ENCODE results near the gene PALD1.
A peak's percentile ranks its signal among the peaks of the same experiment; 100 is the strongest.
"Not testable (repeated sequence)": the region's sequence is repeated elsewhere in the genome, so short reads cannot be mapped to it uniquely, and the experiment has no call there.

The PALD1 gene

DNA sequence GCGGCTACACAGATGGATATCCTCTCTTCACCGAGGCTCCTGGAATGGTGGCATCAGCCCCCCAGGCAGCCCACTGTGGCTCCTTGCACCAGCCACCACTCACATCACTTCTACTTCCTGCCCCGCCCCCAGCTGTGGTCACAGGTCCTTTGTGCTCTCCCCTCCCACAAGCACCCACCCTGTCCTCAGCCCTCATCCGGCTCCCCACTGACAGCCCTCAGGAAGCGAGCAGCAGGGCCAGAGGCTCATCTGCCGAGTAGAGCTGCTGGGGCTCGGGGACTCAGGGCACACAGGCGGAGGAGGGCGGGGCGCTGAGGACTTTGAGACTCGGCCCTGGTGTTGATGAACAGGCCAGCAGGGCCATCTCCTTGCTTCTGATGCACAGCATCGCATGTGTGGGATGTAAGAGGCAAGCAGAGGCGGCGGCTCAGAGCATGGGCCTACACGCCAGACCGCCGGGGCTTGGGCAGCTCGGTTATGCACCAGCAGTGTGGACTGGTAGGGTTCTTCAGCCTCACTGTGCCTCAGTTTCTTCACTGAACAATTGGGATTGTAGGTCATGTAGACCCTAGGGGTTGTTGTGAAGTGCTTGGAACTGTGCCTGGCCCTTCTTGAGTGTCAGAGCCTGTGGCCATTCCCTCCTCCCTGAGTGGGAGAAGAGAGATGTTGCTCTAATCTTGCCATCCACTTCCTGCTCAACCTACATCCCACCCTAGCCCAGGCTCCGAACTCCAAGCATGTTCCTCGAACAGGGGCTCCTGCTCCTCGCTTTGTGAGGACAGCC is 124.3 kb downstream of the PALD1 start, which contains the start of gene PRF1:
PRF1 (minus strand) TSS at position 77 of the 784 bp plus-strand sequence. CDS start 1,839 bp downstream, outside the sequence.
- Histone ChIP-seq H3K4me3 (ENCODE audit: insufficient read depth, low read depth, low read length, poor library complexity, severe bottlenecking) (peak within 1 kb of the TSS; percentile 58), H3K9me3 (ENCODE audit: control insufficient read depth, low read length) (no peaks in the 10 kb centered on the region)

DNA sequence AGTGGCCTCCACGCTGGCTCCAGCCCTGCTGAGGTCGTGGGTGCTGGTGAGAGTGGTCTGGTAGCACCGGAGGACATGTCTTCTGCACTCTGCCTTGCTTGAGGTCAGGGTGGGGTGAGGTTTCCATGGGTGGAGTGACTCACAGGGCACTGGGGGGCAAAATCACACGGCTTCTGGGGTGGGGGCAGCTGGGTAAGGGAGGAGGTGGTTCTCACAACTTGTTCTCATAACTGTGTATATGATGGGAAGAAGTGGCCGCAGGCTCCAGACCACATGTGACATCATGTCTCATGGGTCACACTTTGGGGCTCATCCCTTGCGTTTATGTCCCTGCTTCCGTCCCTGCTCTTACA is 124.9 kb downstream of the PALD1 start:
- peaks cover 5% of the 10 kb centered on the region for H3K36me3 ChIP-seq (ENCODE audit: control insufficient read depth, insufficient read depth, low read length)
- peaks cover 28% of the 10 kb centered on the region for H3K4me1 ChIP-seq (ENCODE audit: control insufficient read depth, insufficient read depth, low read length, poor library complexity, severe bottlenecking)
- peak in 1 of 3 donors; percentile 29 for DNase-seq
- H3K4me3 ChIP-seq (ENCODE audit: insufficient read depth, low read depth, low read length, poor library complexity, severe bottlenecking), result peak overlapping the region; percentile 58
- no peaks in the 10 kb centered on the region for H3K9me3 ChIP-seq (ENCODE audit: control insufficient read depth, low read length)
- peak overlapping the region; percentile 41 for H3K27ac ChIP-seq (ENCODE audit: insufficient read depth, low read length, poor library complexity, severe bottlenecking)
- H3K27me3 ChIP-seq (replicated peaks; ENCODE audit: control insufficient read depth, insufficient read depth, low read length, poor library complexity, severe bottlenecking), result no peaks in the 10 kb centered on the region

More for the DNA sequence above, 124.3 kb downstream of the PALD1 start, which contains the start of gene PRF1:
- peak; percentile 46 to 62 (median 54) for DNase-seq
- peaks cover 11% of the 10 kb centered on the region for H3K36me3 ChIP-seq (ENCODE audit: control insufficient read depth, insufficient read depth, low read length)
- no peaks in the 10 kb centered on the region for H3K27me3 ChIP-seq (replicated peaks; ENCODE audit: control insufficient read depth, insufficient read depth, low read length, poor library complexity, severe bottlenecking)
- peaks cover 28% of the 10 kb centered on the region for H3K4me1 ChIP-seq (ENCODE audit: control insufficient read depth, insufficient read depth, low read length, poor library complexity, severe bottlenecking)
- H3K27ac ChIP-seq (ENCODE audit: insufficient read depth, low read length, poor library complexity, severe bottlenecking), result peak within 1 kb of the TSS; percentile 41

DNA sequence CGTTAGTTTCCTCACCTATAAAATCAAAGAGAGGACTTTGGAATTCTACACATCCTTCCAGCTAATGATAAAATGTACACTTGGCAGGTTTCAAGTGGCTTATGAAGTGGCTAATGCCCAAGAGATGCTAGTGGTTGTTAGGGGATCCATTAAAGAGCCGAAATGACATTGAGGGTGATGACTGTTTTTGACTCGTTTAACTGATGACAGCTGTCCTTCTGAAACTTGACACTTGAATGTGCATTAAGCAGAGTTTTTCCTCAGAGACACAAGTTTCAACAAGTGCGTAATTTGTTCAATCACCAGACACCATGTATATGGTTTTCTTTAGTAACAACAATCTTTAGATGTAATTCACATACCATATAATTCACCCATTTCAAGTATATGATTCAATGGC is 125.5 kb downstream of the PALD1 start:
- H3K27ac ChIP-seq (ENCODE audit: insufficient read depth, low read length, poor library complexity, severe bottlenecking), result no peak overlapping the region
- no peaks in the 10 kb centered on the region for H3K27me3 ChIP-seq (replicated peaks; ENCODE audit: control insufficient read depth, insufficient read depth, low read length, poor library complexity, severe bottlenecking)
- H3K36me3 ChIP-seq (ENCODE audit: control insufficient read depth, insufficient read depth, low read length), result no peaks in the 10 kb centered on the region
- peaks cover 28% of the 10 kb centered on the region for H3K4me1 ChIP-seq (ENCODE audit: control insufficient read depth, insufficient read depth, low read length, poor library complexity, severe bottlenecking)
- H3K4me3 ChIP-seq (ENCODE audit: insufficient read depth, low read depth, low read length, poor library complexity, severe bottlenecking), result no peak overlapping the region
- no peaks in the 10 kb centered on the region for H3K9me3 ChIP-seq (ENCODE audit: control insufficient read depth, low read length)
- no peak for DNase-seq

DNA sequence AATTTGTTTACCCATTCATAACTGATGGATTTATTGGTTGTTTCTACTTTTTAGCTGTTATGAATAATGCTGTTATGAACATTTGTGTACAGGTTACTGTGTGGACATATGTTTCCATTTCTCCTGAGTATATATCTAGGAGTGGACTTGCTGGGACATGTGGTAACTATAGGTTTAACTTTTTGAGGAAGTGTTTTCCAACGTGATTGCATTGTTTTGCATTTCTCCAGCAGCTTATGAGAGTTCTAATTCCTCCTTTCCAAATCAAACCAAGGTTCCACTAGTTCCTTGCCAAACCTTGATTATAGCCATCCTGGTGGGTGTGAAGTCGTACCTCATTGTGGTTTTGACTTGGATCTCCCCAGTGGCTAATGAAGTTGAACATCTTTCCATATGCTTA is 126.6 kb downstream of the PALD1 start:
- DNase-seq, result no peak
- Histone ChIP-seq H3K4me1 (ENCODE audit: control insufficient read depth, insufficient read depth, low read length, poor library complexity, severe bottlenecking) (peaks cover 28% of the 10 kb centered on the region), H3K27ac (ENCODE audit: insufficient read depth, low read length, poor library complexity, severe bottlenecking) (no peak overlapping the region), H3K4me3 (ENCODE audit: insufficient read depth, low read depth, low read length, poor library complexity, severe bottlenecking) (no peak overlapping the region), H3K36me3 (ENCODE audit: control insufficient read depth, insufficient read depth, low read length) (no peaks in the 10 kb centered on the region), H3K9me3 (ENCODE audit: control insufficient read depth, low read length) (no peaks in the 10 kb centered on the region), H3K27me3 (replicated peaks; ENCODE audit: control insufficient read depth, insufficient read depth, low read length, poor library complexity, severe bottlenecking) (no peaks in the 10 kb centered on the region)

DNA sequence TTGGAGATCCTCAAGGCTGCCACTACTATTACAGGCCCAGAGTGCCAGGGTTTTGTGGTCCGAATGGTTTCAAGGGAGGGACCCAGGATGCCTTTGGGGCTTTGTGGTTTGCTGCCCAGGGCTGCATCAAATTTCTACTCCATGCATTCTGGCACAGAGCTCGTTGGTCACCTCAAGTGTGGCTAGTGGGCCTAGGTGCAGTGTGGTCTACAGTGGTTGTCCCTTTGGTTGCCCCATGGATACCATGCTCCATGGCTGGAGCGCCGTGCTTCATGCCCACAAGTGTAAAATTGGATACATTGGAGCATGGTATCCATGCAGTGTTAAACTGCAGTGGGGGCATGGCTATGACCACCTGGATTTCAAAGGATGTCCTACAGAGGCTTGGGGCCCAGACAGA is 129.4 kb downstream of the PALD1 start:
- DNase-seq, result no peak
- H3K9me3 ChIP-seq (ENCODE audit: control insufficient read depth, low read length), result no peaks in the 10 kb centered on the region
- no peaks in the 10 kb centered on the region for H3K36me3 ChIP-seq (ENCODE audit: control insufficient read depth, insufficient read depth, low read length)
- no peaks in the 10 kb centered on the region for H3K27me3 ChIP-seq (replicated peaks; ENCODE audit: control insufficient read depth, insufficient read depth, low read length, poor library complexity, severe bottlenecking)
- no peak overlapping the region for H3K4me3 ChIP-seq (ENCODE audit: insufficient read depth, low read depth, low read length, poor library complexity, severe bottlenecking)
- H3K27ac ChIP-seq (ENCODE audit: insufficient read depth, low read length, poor library complexity, severe bottlenecking), result no peak overlapping the region
- H3K4me1 ChIP-seq (ENCODE audit: control insufficient read depth, insufficient read depth, low read length, poor library complexity, severe bottlenecking), result peaks cover 5% of the 10 kb centered on the region

DNA sequence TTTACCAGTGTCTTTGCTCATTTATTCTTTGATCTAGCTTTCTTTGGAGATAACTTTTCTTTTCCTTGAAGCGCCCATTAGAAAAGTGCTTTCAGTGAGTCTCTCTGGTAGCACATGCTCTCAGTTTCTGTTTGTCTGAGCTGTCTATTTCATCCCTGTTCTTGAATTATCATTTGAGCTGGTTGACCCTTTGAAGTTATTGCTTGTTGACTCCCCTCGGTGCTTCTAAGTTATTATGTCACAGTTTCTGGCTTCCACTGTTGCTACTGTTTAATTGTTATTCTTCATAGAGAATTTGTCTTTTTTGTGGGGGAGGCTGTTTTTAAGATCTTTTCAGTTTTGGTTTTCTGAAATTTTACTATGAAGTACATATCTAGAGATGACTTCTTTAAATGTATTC is 135.4 kb downstream of the PALD1 start:
- Histone ChIP-seq H3K4me1 (ENCODE audit: control insufficient read depth, insufficient read depth, low read length, poor library complexity, severe bottlenecking) (no peaks in the 10 kb centered on the region), H3K9me3 (ENCODE audit: control insufficient read depth, low read length) (no peaks in the 10 kb centered on the region), H3K27ac (ENCODE audit: insufficient read depth, low read length, poor library complexity, severe bottlenecking) (no peak overlapping the region), H3K36me3 (ENCODE audit: control insufficient read depth, insufficient read depth, low read length) (no peaks in the 10 kb centered on the region), H3K27me3 (replicated peaks; ENCODE audit: control insufficient read depth, insufficient read depth, low read length, poor library complexity, severe bottlenecking) (no peaks in the 10 kb centered on the region), H3K4me3 (ENCODE audit: insufficient read depth, low read depth, low read length, poor library complexity, severe bottlenecking) (no peak overlapping the region)
- no peak for DNase-seq

DNA sequence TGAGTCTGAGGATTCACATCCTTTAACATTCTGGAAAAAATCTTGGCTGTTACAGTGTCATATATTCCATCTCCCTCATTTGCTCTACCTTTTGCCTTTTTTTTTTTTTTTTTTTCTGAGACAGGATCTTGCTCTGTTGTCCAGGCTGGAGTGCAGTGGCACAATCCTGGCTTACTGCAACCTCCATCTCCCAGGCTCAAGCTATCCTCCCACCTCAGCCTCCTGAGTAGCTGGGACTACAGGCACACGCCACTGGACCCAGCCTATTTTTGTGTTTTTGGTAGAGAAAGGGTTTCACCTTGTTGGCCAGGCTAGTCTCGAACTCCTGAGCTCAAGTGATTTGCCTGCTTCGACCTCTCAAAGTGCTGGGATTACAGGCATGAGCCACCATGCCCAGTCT is 135.8 kb downstream of the PALD1 start:
- H3K9me3 ChIP-seq (ENCODE audit: control insufficient read depth, low read length); H3K36me3 ChIP-seq (ENCODE audit: control insufficient read depth, insufficient read depth, low read length); H3K27ac ChIP-seq (ENCODE audit: insufficient read depth, low read length, poor library complexity, severe bottlenecking); H3K27me3 ChIP-seq (replicated peaks; ENCODE audit: control insufficient read depth, insufficient read depth, low read length, poor library complexity, severe bottlenecking); H3K4me3 ChIP-seq (ENCODE audit: insufficient read depth, low read depth, low read length, poor library complexity, severe bottlenecking); DNase-seq; H3K4me1 ChIP-seq (ENCODE audit: control insufficient read depth, insufficient read depth, low read length, poor library complexity, severe bottlenecking): not testable (repeated sequence)

DNA sequence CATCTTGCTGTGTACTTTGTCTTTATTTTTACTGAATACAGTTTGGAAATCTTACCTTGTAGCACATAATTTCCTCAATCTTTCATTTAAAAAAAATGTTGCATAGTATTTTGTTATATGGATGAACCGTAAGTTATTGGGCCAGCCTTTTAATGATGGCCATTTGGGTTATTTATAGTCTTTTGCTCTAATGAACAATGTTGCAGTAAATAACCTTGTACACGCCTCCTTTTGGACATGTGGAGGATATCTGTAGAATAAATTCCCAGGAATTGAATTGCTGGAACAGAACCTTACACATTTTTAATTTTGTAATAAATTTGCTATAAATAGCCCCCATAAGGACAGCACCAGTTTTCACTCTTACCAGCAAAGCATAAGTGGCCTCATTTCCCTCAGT is 136.6 kb downstream of the PALD1 start:
- Histone ChIP-seq H3K27ac (ENCODE audit: insufficient read depth, low read length, poor library complexity, severe bottlenecking) (no peak overlapping the region), H3K4me3 (ENCODE audit: insufficient read depth, low read depth, low read length, poor library complexity, severe bottlenecking) (no peak overlapping the region), H3K4me1 (ENCODE audit: control insufficient read depth, insufficient read depth, low read length, poor library complexity, severe bottlenecking) (no peaks in the 10 kb centered on the region), H3K27me3 (replicated peaks; ENCODE audit: control insufficient read depth, insufficient read depth, low read length, poor library complexity, severe bottlenecking) (no peaks in the 10 kb centered on the region), H3K36me3 (ENCODE audit: control insufficient read depth, insufficient read depth, low read length) (no peaks in the 10 kb centered on the region), H3K9me3 (ENCODE audit: control insufficient read depth, low read length) (no peaks in the 10 kb centered on the region)
- DNase-seq, result no peak

DNA sequence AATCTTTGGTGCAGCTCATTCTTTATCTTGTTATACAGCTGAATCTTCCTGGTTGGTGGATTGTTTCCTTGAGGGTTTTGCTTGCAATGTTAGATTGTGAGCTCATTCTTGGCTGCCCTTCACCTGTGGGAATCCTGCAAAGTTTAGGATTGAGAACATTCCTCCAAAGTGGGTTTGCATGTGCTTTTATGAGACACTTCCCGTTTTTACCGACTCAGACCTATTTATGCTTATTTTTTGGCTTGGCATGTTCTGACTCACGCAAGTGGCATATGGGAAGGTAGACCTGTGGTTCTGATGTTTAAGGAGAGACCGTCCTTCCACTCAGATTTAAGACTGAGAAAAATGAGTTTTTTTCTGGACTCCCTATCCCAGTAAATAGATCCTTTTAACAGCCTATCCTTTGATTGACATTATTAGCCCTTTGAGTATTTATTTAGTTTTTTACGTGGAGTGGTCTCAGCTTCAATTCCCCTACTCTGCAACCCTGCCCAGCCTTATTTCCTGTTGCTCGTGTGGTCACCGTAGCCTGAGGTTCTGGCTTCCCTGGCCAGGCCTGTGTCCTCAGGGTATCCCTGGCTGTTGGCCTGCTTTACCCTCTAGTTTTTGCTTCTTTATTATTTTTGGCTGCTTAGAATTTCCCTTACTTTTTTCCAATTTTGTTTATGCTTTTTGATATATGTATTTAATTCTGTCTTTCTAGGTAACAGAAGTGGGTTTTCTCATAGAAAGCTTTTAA is 137.4 kb downstream of the PALD1 start:
- Histone ChIP-seq H3K36me3 (ENCODE audit: control insufficient read depth, insufficient read depth, low read length) (no peaks in the 10 kb centered on the region), H3K9me3 (ENCODE audit: control insufficient read depth, low read length) (no peaks in the 10 kb centered on the region), H3K27me3 (replicated peaks; ENCODE audit: control insufficient read depth, insufficient read depth, low read length, poor library complexity, severe bottlenecking) (no peaks in the 10 kb centered on the region), H3K27ac (ENCODE audit: insufficient read depth, low read length, poor library complexity, severe bottlenecking) (no peak overlapping the region), H3K4me1 (ENCODE audit: control insufficient read depth, insufficient read depth, low read length, poor library complexity, severe bottlenecking) (no peaks in the 10 kb centered on the region), H3K4me3 (ENCODE audit: insufficient read depth, low read depth, low read length, poor library complexity, severe bottlenecking) (no peak overlapping the region)
- DNase-seq, result no peak

DNA sequence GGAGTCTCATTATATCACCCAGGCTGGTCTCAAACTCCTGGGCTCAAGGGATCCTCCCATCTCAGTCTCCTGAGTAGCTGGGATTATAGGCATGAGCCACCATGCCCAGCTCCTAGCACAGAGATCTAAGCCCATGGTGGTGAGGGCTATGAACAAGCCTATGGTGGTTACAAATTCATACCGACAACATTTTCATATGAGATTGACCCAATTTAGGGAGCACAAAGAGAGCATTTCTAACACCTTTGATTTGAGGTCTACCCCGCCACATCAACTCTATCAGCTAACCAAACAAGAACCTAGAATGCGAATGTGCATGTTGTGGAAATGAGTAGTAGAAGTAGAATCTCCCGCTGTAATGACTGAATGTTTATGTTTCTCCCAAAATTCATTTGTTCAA is 138.2 kb downstream of the PALD1 start:
- H3K4me1 ChIP-seq (ENCODE audit: control insufficient read depth, insufficient read depth, low read length, poor library complexity, severe bottlenecking), result no peaks in the 10 kb centered on the region
- DNase-seq, result no peak

More for the DNA sequence above, 138.2 kb downstream of the PALD1 start:
- Histone ChIP-seq H3K27me3 (replicated peaks; ENCODE audit: control insufficient read depth, insufficient read depth, low read length, poor library complexity, severe bottlenecking) (no peaks in the 10 kb centered on the region), H3K36me3 (ENCODE audit: control insufficient read depth, insufficient read depth, low read length) (no peaks in the 10 kb centered on the region), H3K27ac (ENCODE audit: insufficient read depth, low read length, poor library complexity, severe bottlenecking) (no peak overlapping the region), H3K9me3 (ENCODE audit: control insufficient read depth, low read length) (no peaks in the 10 kb centered on the region), H3K4me3 (ENCODE audit: insufficient read depth, low read depth, low read length, poor library complexity, severe bottlenecking) (no peak overlapping the region)
